Stimulated activated CD8-positive, alpha-beta memory T cell treated with anti-CD3 and anti-CD28 coated beads, Interleukin-15, amount 100 ng/mL, for 1 hour (primary cell): ENCODE data around the gene PRTN3.

Experiments
- DNase-seq: peaks from one replicate; pipeline ENCODE4 v3.0.0-alpha.2; 2020; ENCODE audit warnings: low read depth

PRTN3 gene

DNA sequence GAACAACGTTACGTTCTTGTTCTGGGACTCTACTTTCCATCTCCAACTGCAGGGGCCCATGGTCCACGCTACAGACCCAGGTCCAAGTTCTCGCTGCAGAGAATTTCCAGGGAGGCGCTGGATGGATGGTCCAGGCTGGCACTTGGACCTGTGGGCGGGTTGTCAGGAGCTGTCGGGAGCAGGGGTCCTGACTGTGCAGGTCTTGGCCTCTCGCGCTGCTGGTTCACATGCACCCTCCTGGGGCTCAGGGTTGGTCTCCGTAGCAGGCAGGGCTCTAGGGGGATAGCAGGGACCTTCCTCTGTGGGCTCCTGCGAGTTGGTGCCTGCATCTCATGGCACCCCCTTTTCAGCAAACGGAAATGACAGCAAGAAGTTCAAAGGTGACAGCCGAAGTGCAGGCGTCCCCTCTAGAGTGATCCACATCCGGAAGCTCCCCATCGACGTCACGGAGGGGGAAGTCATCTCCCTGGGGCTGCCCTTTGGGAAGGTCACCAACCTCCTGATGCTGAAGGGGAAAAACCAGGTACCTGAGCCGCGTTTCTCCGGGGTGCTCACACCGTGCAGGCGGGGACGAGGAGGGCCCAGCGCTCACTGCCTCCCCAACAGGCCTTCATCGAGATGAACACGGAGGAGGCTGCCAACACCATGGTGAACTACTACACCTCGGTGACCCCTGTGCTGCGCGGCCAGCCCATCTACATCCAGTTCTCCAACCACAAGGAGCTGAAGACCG is 36.9 kb upstream of the PRTN3 start:
- DNase-seq = no peak

DNA sequence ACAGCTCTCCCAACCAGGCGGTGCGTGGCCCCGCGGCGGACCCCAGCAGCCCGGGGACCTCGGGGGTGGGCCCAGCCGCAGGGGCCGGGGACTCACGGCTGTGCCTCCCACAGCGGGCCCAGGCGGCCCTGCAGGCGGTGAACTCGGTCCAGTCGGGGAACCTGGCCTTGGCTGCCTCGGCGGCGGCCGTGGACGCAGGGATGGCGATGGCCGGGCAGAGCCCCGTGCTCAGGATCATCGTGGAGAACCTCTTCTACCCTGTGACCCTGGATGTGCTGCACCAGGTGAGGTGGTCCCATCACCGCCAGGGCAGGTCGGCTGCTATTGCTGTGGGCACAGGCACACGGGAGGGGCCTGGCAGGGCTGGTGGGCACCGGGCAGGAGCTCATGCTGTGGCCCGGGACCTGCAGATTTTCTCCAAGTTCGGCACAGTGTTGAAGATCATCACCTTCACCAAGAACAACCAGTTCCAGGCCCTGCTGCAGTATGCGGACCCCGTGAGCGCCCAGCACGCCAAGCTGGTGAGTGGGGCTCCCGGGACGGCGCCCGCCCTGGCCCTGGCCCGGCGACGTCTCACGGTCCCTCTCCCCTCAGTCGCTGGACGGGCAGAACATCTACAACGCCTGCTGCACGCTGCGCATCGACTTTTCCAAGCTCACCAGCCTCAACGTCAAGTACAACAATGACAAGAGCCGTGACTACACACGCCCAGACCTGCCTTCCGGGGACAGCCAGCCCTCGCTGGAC is 36.2 kb upstream of the PRTN3 start:
- DNase-seq = no peak

- DNase-seq = no peak
These were observed 35.6 kb upstream of the PRTN3 start for GRCh38 chr19:805166-805551.

GRCh38 chr19:805600-806550 is 34.9 kb upstream of the PRTN3 start:
- no peak for DNase-seq

DNA sequence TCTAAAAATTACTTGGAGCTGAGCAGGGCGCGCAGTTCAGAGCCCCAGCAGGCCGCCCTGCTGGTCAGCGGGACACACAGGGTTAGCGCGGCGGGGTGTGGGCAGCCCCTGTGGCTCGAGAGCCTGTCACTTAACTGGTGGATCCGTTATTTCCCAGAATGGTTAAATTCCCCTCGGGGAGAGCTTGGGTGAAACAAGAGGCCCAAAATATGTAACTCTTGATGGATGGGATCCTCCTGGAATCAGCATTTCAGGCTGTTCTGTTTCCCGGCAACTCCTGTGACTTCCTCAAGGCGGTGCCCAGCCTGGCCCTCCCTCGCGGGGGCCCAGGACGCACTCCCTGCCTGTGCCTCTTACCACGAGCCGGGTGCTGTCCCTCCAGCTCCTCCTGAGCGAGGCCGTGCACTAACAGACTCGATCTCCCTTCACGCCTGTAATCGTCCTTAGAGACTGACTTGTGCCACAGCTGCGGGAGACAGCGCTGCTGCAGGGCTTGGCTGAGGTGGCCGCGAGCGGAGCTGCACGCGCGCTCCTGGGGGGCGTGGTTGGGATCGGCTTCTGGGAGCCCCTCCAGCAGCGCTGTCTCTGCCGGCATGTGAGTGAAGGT is 33.9 kb upstream of the PRTN3 start:
- DNase-seq = no peak

DNA sequence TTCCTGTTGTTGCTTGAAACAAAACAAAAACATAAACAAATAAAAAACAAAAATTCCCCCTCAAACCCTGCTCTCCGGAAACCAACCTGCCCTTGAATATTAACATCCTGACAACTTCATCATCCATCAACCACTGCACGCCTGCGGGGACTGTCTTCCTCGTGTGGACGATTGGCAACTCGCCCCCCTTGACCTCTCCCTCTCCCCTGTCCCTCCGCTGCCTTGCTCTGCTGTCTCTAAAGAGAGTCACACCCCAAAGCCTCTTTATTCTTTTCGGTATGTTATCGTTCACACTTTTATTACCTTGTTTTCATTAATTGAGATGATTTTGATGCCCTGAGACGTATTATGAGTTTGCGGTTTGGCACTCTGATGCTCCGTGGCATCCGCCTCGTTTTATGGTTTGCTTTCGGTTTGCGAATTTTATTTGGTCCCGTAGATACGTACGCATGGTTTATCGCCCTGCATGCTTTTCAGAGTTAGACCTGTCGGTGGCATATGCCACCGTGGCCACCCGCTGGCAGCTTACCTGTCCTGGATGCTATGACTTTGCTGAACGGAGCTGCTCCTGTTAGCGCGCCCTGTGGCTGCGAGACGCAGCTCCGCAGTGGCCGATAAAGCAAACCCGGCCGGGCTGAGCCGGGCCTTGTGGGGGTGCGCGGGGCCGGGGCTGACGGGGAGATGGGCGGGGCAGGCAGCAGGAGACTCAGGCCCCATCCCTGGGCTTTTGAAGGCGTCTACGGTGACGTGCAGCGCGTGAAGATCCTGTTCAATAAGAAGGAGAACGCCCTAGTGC is 33.0 kb upstream of the PRTN3 start:
- DNase-seq = no peak

- DNase-seq = no peak
These were observed 32.4 kb upstream of the PRTN3 start for GRCh38 chr19:808423-808775.

DNA sequence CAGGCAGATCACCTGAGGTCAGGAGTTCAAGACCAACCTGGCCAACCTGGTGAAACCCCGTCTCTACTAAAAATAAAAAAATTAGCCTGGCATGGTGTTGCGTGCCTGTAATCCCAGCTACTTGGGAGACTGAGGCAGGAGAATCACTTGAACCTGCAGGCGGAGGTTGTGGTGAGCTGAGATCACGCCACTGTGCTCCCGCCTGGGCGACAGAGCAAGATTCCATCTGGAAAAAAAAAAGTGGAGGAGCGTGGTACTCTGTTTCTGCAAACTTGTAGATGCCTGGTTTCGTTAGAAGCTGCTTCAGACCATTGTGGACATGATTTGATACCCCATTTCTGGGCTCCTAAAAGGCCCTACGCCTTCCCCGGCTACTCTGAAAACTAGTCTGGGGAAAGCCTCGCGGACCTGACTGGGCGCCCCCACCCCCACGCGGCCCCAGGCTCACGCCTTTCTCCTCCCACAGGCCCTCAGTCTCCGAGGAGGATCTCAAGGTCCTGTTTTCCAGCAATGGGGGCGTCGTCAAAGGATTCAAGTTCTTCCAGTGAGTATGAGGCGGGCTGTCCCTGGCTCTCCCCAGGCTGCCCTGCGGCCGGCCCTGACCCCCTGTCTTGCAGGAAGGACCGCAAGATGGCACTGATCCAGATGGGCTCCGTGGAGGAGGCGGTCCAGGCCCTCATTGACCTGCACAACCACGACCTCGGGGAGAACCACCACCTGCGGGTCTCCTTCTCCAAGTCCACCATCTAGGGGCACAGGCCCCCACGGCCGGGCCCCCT is 30.5 kb upstream of the PRTN3 start:
- DNase-seq = no peak

DNA sequence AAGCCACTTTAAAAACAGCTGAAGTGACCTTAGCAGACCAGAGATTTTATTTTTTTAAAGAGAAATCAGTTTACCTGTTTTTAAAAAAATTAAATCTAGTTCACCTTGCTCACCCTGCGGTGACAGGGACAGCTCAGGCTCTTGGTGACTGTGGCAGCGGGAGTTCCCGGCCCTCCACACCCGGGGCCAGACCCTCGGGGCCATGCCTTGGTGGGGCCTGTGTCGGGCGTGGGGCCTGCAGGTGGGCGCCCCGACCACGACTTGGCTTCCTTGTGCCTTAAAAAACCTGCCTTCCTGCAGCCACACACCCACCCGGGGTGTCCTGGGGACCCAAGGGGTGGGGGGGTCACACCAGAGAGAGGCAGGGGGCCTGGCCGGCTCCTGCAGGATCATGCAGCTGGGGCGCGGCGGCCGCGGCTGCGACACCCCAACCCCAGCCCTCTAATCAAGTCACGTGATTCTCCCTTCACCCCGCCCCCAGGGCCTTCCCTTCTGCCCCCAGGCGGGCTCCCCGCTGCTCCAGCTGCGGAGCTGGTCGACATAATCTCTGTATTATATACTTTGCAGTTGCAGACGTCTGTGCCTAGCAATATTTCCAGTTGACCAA is 29.8 kb upstream of the PRTN3 start:
- no peak for DNase-seq

DNA sequence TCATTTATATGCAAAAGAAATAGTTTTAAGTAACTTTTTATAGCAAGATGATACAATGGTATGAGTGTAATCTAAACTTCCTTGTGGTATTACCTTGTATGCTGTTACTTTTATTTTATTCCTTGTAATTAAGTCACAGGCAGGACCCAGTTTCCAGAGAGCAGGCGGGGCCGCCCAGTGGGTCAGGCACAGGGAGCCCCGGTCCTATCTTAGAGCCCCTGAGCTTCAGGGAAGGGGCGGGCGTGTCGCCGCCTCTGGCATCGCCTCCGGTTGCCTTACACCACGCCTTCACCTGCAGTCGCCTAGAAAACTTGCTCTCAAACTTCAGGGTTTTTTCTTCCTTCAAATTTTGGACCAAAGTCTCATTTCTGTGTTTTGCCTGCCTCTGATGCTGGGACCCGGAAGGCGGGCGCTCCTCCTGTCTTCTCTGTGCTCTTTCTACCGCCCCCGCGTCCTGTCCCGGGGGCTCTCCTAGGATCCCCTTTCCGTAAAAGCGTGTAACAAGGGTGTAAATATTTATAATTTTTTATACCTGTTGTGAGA is 29.2 kb upstream of the PRTN3 start:
- DNase-seq = no peak

- no peak for DNase-seq
These were observed 28.6 kb upstream of the PRTN3 start for GRCh38 chr19:812049-812746.

GRCh38 chr19:812747-813218 is 28.0 kb upstream of the PRTN3 start:
- no peak for DNase-seq

GRCh38 chr19:813219-814151 is 27.3 kb upstream of the PRTN3 start:
- no peak for DNase-seq

GRCh38 chr19:814152-815078 is 26.4 kb upstream of the PRTN3 start:
- DNase-seq = no peak

DNA sequence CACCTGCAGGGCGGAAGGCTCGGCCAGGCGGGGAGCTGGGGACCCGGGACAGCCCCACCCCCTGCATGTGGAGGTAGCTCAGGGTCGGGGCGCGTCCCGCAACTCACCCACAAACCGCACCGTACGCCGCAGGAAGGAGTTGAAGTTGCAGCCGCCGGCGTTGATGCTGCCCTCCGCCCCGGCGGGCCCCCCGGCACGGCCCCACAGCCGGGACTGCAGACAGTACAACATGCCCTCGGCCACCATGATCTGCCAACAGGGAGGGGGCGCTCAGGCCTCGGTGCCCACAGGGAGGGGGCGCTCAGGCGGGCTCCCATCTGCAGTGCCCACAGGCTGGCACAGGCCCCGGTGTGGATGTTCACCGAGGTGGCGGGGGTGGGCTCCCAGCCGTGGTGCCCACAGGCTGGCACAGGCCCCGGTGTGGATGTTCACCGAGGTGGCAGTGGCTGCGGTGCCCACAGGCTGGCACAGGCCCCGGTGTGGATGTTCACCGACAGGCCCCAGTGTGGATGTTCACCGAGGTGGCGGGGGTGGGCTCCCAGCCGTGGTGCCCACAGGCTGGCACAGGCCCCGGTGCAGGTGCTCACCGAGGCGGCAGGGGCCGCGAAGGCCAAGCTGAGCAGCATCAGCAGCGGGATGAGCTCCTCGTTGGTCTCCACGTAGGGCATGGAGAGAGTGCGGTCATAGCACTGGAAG is 25.6 kb upstream of the PRTN3 start:
- no peak for DNase-seq

DNA sequence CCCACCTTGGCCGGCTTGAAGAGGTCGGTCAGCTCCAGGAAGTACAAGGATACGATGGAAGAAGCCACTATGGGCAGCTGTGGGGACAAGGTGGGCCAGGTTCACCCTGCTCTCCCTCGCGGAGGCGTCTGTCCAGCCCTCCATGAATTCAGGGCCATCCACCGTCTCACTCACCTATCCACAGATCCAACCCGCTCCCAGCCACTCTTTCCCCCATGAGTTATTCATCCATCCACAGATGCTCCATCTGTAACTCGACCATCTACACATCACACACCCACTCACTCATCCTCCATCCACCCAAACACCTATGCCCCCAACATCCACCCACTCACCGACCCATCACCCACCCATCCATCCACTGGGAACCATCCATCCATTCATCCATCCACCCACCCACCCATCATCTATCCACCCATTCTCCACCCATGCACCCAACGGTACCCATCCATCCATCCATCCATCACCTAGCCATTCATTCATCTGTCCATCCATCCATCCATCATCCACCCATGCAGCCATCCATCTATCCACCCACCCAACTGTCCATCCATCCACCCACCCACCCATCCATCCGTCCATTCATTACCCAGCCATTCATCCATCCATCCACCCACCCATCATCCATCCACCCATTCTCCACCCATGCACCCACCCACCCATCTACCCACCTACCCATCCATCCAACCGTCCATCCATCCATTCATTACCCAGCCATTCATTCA is 24.9 kb upstream of the PRTN3 start:
- no peak for DNase-seq
